ENCODE data around the gene TBX1. TPM values are rescaled to one million over a fixed set of nuclear protein-coding genes. Genes with fewer than 3 reads are reported as not detected.

The TBX1 gene
- total RNA-seq, 1 experiment from 2014 or later: not detected

- H3K27ac Mint-ChIP-seq (ENCODE audit: unreplicated experiment): no peak overlapping the region
- intact Hi-C loops (cut with micrococcal nuclease; ENCODE audit: unreplicated experiment): loop anchor here (2.0 kb wide), 1 partner anchor 49 kb away; the partner anchor contains the start of genes GNB1L and RTL10
- TF ChIP-seq, protein P1, sequence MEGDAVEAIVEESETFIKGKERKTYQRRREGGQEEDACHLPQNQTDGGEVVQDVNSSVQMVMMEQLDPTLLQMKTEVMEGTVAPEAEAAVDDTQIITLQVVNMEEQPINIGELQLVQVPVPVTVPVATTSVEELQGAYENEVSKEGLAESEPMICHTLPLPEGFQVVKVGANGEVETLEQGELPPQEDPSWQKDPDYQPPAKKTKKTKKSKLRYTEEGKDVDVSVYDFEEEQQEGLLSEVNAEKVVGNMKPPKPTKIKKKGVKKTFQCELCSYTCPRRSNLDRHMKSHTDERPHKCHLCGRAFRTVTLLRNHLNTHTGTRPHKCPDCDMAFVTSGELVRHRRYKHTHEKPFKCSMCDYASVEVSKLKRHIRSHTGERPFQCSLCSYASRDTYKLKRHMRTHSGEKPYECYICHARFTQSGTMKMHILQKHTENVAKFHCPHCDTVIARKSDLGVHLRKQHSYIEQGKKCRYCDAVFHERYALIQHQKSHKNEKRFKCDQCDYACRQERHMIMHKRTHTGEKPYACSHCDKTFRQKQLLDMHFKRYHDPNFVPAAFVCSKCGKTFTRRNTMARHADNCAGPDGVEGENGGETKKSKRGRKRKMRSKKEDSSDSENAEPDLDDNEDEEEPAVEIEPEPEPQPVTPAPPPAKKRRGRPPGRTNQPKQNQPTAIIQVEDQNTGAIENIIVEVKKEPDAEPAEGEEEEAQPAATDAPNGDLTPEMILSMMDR (IDR thresholded peaks at IDR 0.05; ENCODE audit: unreplicated experiment): no peak
- H3K9me3 Mint-ChIP-seq (ENCODE audit: low read depth, unreplicated experiment): no peaks in the 10 kb centered on the region
- peaks cover 18% of the 10 kb centered on the region for H3K36me3 Mint-ChIP-seq (ENCODE audit: insufficient read depth, unreplicated experiment)
- no peaks in the 10 kb centered on the region for H3K27me3 Mint-ChIP-seq (ENCODE audit: unreplicated experiment)
- no TSS peak for BruUV-seq (replicated peaks)
- peak; percentile 9 for DNase-seq
- CTCF ChIA-PET: interaction anchor here (1.2 kb wide), 1 partner anchor 44 kb away, joined by 4 read pairs; no protein-coding TSS in a partner anchor
- H3K4me1 Mint-ChIP-seq (ENCODE audit: low read depth, unreplicated experiment): peaks cover 19% of the 10 kb centered on the region
- no peak overlapping the region for H3K4me3 Mint-ChIP-seq (ENCODE audit: low read depth, unreplicated experiment)
These were observed 45.2 kb downstream of the TBX1 start for GRCh38 chr22:19805821-19806212.

DNA sequence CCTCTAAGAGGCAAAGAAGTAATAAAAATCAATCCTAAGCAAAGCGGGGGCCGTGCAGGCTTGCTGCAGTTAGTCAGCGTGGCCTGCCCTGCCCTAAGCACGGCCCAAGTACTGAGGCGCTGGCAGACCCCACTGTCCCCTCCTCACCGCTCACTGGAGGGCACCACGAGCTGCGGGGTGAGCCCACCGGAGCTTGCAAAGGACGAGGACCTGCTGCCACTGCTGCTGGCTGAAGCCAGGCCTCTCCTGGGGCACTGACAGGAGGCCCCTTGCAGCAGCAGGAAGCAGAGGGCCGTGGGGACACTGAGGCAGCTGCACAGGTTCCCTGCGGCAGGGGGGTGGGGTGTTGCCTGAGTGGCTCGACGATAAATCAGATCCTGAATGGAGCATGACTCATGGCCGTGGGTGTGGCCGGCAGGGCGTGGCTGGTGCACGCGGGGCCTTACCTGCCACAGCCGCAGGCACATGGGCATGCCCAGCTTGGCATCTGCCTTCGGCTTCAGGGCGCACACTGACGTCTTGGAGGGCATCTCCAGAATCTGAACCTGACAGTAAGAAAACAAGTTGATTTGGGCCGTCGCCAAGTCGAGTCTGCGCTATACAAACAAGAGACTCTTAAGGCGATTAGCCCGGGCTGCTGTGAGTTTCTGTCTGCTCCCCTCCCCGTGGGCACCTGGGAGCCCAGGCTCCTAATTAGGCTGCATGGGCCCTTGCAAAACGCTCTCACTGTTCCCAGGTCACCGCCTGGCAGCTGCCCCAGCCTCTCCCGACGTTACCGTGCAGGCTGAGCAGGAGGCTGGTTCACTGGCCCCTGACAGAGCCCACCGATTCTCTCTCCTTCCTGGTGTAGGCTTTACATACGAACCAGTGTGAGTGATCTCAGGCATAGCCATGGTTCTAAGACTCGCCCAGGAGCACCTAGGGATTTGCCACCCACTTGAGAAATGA is 45.9 kb downstream of the TBX1 start:
- no peak overlapping the region for H3K27ac Mint-ChIP-seq (ENCODE audit: unreplicated experiment)
- peak; percentile 89 for DNase-seq
- TF ChIP-seq, protein P1 (IDR thresholded peaks at IDR 0.05; ENCODE audit: unreplicated experiment): no peak
- H3K4me3 Mint-ChIP-seq (ENCODE audit: low read depth, unreplicated experiment): peak overlapping the region; percentile 20
- CTCF ChIA-PET: interaction anchor here (1.2 kb wide), 1 partner anchor 43 kb away, joined by 4 read pairs; no protein-coding TSS in a partner anchor
- intact Hi-C loops (cut with micrococcal nuclease; ENCODE audit: unreplicated experiment): loop anchor here (2.0 kb wide), 1 partner anchor 48 kb away; the partner anchor contains the start of genes GNB1L and RTL10
- peaks cover 18% of the 10 kb centered on the region for H3K36me3 Mint-ChIP-seq (ENCODE audit: insufficient read depth, unreplicated experiment)
- peaks cover 19% of the 10 kb centered on the region for H3K4me1 Mint-ChIP-seq (ENCODE audit: low read depth, unreplicated experiment)
- BruUV-seq (replicated peaks): no TSS peak
- H3K27me3 Mint-ChIP-seq (ENCODE audit: unreplicated experiment): no peaks in the 10 kb centered on the region
- no peaks in the 10 kb centered on the region for H3K9me3 Mint-ChIP-seq (ENCODE audit: low read depth, unreplicated experiment)

DNA sequence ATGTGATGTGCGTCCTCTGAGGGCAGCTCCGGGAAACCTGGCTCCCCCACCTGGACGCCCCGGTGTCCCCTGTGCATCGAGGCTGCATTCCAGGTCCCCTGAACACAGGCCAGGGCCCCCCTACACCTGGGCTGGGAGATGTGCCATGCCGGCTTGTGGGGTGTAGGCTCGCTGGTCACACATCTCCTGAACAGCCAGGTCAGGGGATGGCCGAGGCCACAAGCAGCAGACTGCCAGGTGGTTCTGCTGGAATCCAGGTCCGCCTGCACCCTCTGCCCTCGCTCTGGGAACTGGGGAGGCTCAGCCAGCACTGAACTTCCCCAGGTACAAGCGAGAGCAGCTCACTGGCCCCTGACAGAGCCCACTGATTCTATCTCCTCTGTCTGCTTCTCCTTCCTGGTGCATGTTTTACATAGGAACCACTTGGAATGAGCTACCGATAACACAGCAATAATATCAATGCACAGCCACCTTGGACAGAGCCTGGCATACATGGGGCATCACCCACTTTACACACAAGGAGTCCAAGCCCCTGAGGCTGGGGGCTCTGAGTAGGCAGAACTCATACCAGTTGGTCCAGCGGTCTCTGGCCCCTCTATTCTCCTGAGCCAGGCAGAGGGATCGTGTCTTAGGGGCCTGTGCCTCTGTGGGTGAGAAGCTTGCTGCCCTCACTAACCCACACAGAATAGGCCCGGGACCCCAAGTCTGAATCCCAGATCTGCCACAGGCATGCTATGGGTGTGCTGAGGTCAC is 46.8 kb downstream of the TBX1 start:
- Mint-ChIP-seq H3K4me1 (ENCODE audit: low read depth, unreplicated experiment) (peaks cover 19% of the 10 kb centered on the region), H3K27ac (ENCODE audit: unreplicated experiment) (no peak overlapping the region), H3K4me3 (ENCODE audit: low read depth, unreplicated experiment) (no peak overlapping the region), H3K27me3 (ENCODE audit: unreplicated experiment) (no peaks in the 10 kb centered on the region), H3K9me3 (ENCODE audit: low read depth, unreplicated experiment) (no peaks in the 10 kb centered on the region), H3K36me3 (ENCODE audit: insufficient read depth, unreplicated experiment) (peaks cover 18% of the 10 kb centered on the region)
- intact Hi-C loops (cut with micrococcal nuclease; ENCODE audit: unreplicated experiment): loop anchor here (2.0 kb wide), 1 partner anchor 47 kb away; the partner anchor contains the start of genes GNB1L and RTL10
- CTCF ChIA-PET: no interaction called here
- no TSS peak for BruUV-seq (replicated peaks)
- TF ChIP-seq, protein P1 (IDR thresholded peaks at IDR 0.05; ENCODE audit: unreplicated experiment): no peak
- DNase-seq: no peak

All from Calu3 (cell line).